SK-N-SH (cell line): ENCODE data around the gene LST1. TPM values are rescaled to one million over a fixed set of nuclear protein-coding genes. Genes with fewer than 3 reads are reported as not detected.

ENCODE experiments used
- CTCF ChIA-PET: fragments of 300-600, 350-600 bp; formaldehyde crosslinking; extraction: SDS; loops from one replicate; lab custom pipeline; 2021; lab: Yijun Ruan, JAX
- POLR2A ChIA-PET: fragments of 350-600 bp; sonication (Branson Sonifier 250); formaldehyde crosslinking; extraction: SDS; loops from one replicate; lab custom pipeline; 2020; ENCODE audit warnings: antibody characterized with exemption, inconsistent platforms; lab: Yijun Ruan, JAX
- DNase-seq: peaks from one replicate; pipeline ENCODE4 v3.0.0; 2012
- H2AFZ ChIP-seq: fragments of 200-600 bp; sonication (generic); 2 replicates; pipeline ENCODE4 v1.8.1; 2016; ENCODE audit warnings: antibody characterized with exemption, mild to moderate bottlenecking, low read depth
- H3F3A ChIP-seq: fragments of 200-600 bp; sonication (generic); replicated peaks from 2 replicates; pipeline ENCODE3; 2016; ENCODE audit warnings: antibody characterized with exemption, mild to moderate bottlenecking; ENCODE audit not compliant: insufficient read depth
- H3K27ac ChIP-seq, 2 experiments: fragments of 200-500 bp in 1 of 2; fragments of 200-600 bp in 1 of 2; sonication (Bioruptor generic) in 1 of 2; sonication (generic), shearing (Covaris generic) in 1 of 2; 2 replicates each; pipeline versions ENCODE4 v1.5.1 to v1.6.1; 2014 to 2016; ENCODE audit warnings: low read depth in 2 of 2, inconsistent platforms in 1 of 2, low read length in 1 of 2, mild to moderate bottlenecking in 1 of 2, mixed read lengths in 1 of 2
- H3K27me3 ChIP-seq: fragments of 200-600 bp; sonication (generic), shearing (Covaris generic); 2 replicates; pipeline ENCODE4 v1.6.1; 2016; ENCODE audit warnings: mixed run types; ENCODE audit not compliant: insufficient read depth
- H3K36me3 ChIP-seq, 2 experiments: fragments of 200-500 bp in 1 of 2; fragments of 200-600 bp in 1 of 2; sonication (Bioruptor generic) in 1 of 2; sonication (generic) in 1 of 2; replicated peaks in 1 of 2; 2 replicates each; pipeline versions ENCODE3 to v1.5.1; 2014 to 2016; ENCODE audit warnings: low read length in 1 of 2, mild to moderate bottlenecking in 1 of 2; ENCODE audit not compliant: insufficient read depth in 2 of 2, control insufficient read depth in 1 of 2
- H3K4me1 ChIP-seq, 2 experiments: fragments of 200-500 bp in 1 of 2; fragments of 200-600 bp in 1 of 2; sonication (Bioruptor generic) in 1 of 2; sonication (generic), shearing (Covaris generic) in 1 of 2; 2 replicates each; pipeline versions ENCODE4 v1.5.1 to v1.6.1; 2014 to 2016; ENCODE audit warnings: low read depth in 1 of 2, low read length in 1 of 2, mixed run types in 1 of 2; ENCODE audit not compliant: insufficient read depth in 2 of 2, control insufficient read depth in 1 of 2
- H3K4me2 ChIP-seq: fragments of 200-600 bp; sonication (generic), shearing (Covaris generic); 2 replicates; pipeline ENCODE4 v1.6.1; 2017; ENCODE audit warnings: mixed run types
- H3K4me3 ChIP-seq, 2 experiments: fragments of 200-500 bp in 1 of 2; fragments of 200-600 bp in 1 of 2; sonication (Bioruptor generic) in 1 of 2; sonication (generic), shearing (Covaris generic) in 1 of 2; 2 replicates each; pipeline versions ENCODE4 v1.5.1 to v1.8.1; 2014 to 2016; ENCODE audit warnings: low read depth in 2 of 2, inconsistent platforms in 1 of 2, low read length in 1 of 2, mild to moderate bottlenecking in 1 of 2, mixed read lengths in 1 of 2, moderate library complexity in 1 of 2
- H3K79me2 ChIP-seq: fragments of 200-600 bp; sonication (generic); 2 replicates; pipeline ENCODE4 v1.8.1; 2017; ENCODE audit warnings: mild to moderate bottlenecking; ENCODE audit not compliant: insufficient read depth
- H3K9ac ChIP-seq: fragments of 200-600 bp; sonication (generic); 2 replicates; pipeline ENCODE4 v1.6.1; 2017; ENCODE audit warnings: mixed run types
- H3K9me2 ChIP-seq: fragments of 200-600 bp; sonication (generic); 2 replicates; pipeline ENCODE4 v1.6.1; 2017; ENCODE audit warnings: mixed run types
- H3K9me3 ChIP-seq: fragments of 200-600 bp; sonication (generic); 2 replicates; pipeline ENCODE4 v1.6.1; 2017; ENCODE audit warnings: mixed run types, mild to moderate bottlenecking, moderate library complexity
- H4K20me1 ChIP-seq: fragments of 200-600 bp; sonication (generic); 2 replicates; pipeline ENCODE4 v1.6.1; 2017; ENCODE audit warnings: mild to moderate bottlenecking, mixed run types; ENCODE audit not compliant: insufficient read depth
- FOSL2 ChIP-seq: IDR thresholded peaks from 2 replicates; pipeline ENCODE4 v1.4.0; 2012; ENCODE audit warnings: low read depth, mild to moderate bottlenecking, moderate library complexity, borderline replicate concordance
- FOXJ3 ChIP-seq: sonication (generic); formaldehyde crosslinking; IDR thresholded peaks from 2 replicates; pipeline ENCODE4 v1.5.1; 2020; ENCODE audit warnings: mild to moderate bottlenecking, missing genetic modification reagents
- GABPA ChIP-seq: IDR thresholded peaks from 2 replicates; pipeline ENCODE4 v1.4.0; 2012; ENCODE audit warnings: low read depth, mild to moderate bottlenecking
- GATA2 ChIP-seq: sonication (generic); formaldehyde crosslinking; IDR thresholded peaks from 2 replicates; pipeline ENCODE4 v1.5.0; 2020; ENCODE audit warnings: mild to moderate bottlenecking, missing genetic modification reagents
- JUND ChIP-seq: IDR thresholded peaks from 2 replicates; pipeline ENCODE4 v1.4.0; 2012
- MXI1 ChIP-seq: IDR thresholded peaks from 2 replicates; pipeline ENCODE4 v1.6.1; 2012; ENCODE audit warnings: mild to moderate bottlenecking, low read depth, low read length, improper control_type of control experiment
- POLR2AphosphoS5 ChIP-seq: IDR thresholded peaks from 2 replicates; pipeline ENCODE4 v1.6.1; 2012; ENCODE audit warnings: low read depth, low read length
- RAD21 ChIP-seq: IDR thresholded peaks from 2 replicates; pipeline ENCODE4 v1.6.1; 2012; ENCODE audit warnings: mild to moderate bottlenecking, low read length
- RXRA ChIP-seq: IDR thresholded peaks from 2 replicates; pipeline ENCODE4 v1.4.0; 2012; ENCODE audit warnings: low read depth, mild to moderate bottlenecking, borderline replicate concordance
- TAF1 ChIP-seq: IDR thresholded peaks from 2 replicates; pipeline ENCODE4 v1.6.1; 2012; ENCODE audit warnings: low read depth, mild to moderate bottlenecking, low read length, moderate library complexity, borderline replicate concordance
- TCF12 ChIP-seq: IDR thresholded peaks from 2 replicates; pipeline ENCODE4 v1.4.0; 2012
- YY1 ChIP-seq: IDR thresholded peaks from 2 replicates; pipeline ENCODE4 v1.4.0; 2012; ENCODE audit warnings: low read depth, mild to moderate bottlenecking
- WGBS: methylation state at CpG from one replicate; pipeline ENCODE4 v1.1.6; 2017; ENCODE audit warnings: low lambda C conversion rate; 5-methylcytosine and 5-hydroxymethylcytosine counted together
- polyA plus RNA-seq, 3 experiments: library from polyadenylated mRNA; depleted of rRNA; stranded (reverse); fragments of >200 nt; gene quantifications; 2 replicates each; pipeline ENCODE4 v1.2.3, GENCODE V29; 2012
- TF ChIP-seq, protein P1 (sequence below): fragments of 150-350 bp; IDR thresholded peaks from 2 replicates; pipeline ENCODE4 v1.6.1; 2017; ENCODE audit warnings: antibody characterized with exemption, low read length, low read depth, borderline replicate concordance
- TF ChIP-seq, protein P2 (sequence below): IDR thresholded peaks from 2 replicates; pipeline ENCODE4 v1.4.0; 2012; ENCODE audit warnings: low read depth, borderline replicate concordance
- TF ChIP-seq, protein P3 (sequence below): IDR thresholded peaks from 2 replicates; pipeline ENCODE4 v1.6.1; 2012; ENCODE audit warnings: mild to moderate bottlenecking, low read depth, low read length, moderate library complexity
- TF ChIP-seq, protein P4 (sequence below): IDR thresholded peaks from 2 replicates; pipeline ENCODE4; 2012

Gene LST1
- polyA plus RNA-seq, 1 of the 3 experiments (the other 2 are of a cell fraction) = not detected

DNA sequence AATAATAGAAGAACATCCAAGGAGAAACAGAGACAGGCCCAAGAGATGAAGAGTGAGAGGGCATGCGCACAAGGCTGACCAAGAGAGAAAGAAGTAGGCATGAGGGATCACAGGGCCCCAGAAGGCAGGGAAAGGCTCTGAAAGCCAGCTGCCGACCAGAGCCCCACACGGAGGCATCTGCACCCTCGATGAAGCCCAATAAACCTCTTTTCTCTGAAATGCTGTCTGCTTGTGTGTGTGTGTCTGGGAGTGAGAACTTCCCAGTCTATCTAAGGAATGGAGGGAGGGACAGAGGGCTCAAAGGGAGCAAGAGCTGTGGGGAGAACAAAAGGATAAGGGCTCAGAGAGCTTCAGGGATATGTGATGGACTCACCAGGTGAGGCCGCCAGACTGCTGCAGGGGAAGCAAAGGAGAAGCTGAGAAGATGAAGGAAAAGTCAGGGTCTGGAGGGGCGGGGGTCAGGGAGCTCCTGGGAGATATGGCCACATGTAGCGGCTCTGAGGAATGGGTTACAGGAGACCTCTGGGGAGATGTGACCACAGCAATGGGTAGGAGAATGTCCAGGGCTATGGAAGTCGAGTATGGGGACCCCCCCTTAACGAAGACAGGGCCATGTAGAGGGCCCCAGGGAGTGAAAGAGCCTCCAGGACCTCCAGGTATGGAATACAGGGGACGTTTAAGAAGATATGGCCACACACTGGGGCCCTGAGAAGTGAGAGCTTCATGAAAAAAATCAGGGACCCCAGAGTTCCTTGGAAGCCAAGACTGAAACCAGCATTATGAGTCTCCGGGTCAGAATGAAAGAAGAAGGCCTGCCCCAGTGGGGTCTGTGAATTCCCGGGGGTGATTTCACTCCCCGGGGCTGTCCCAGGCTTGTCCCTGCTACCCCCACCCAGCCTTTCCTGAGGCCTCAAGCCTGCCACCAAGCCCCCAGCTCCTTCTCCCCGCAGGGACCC is 11.7 kb upstream of the LST1 start:
- no peak for DNase-seq
- Histone ChIP-seq H3K4me3 (no peak overlapping the region), H3K36me3 (no peaks in the 10 kb centered on the region), H3K27ac (no peak overlapping the region), H4K20me1 (no peaks in the 10 kb centered on the region), H3K4me2 (no peak overlapping the region), H2AFZ (no peak overlapping the region), H3K9ac (no peak overlapping the region), H3K27me3 (no peaks in the 10 kb centered on the region), H3K9me2 (no peaks in the 10 kb centered on the region), H3F3A (peaks cover 2% of the 10 kb centered on the region), H3K4me1 (no peaks in the 10 kb centered on the region; a peak in 1 of 4 replicates), H3K79me2 (no peaks in the 10 kb centered on the region), H3K9me3 (no peaks in the 10 kb centered on the region; the same call in 1 of the 2 replicates)
- WGBS = 65% methylated on average over 14 of the region's 14 CpGs
- ChIA-PET CTCF (interaction anchor here (0.9 to 17.6 kb wide), 7 partner anchors 9 to 66 kb away, joined by 3 to 312 read pairs (median 3); partner anchors contain the start of genes ATP6V1G2, LST1 and NFKBIL1), POLR2A (no interaction called here)
- TF ChIP-seq JUND (no peak), GABPA (no peak), RXRA (no peak), TCF12 (no peak), GATA2 (CRISPR knock-in tag) (no peak), MXI1 (no peak), RAD21 (no peak), FOSL2 (no peak), YY1 (no peak), POLR2AphosphoS5 (no peak), TAF1 (no peak)
- TF ChIP-seq, protein P1, sequence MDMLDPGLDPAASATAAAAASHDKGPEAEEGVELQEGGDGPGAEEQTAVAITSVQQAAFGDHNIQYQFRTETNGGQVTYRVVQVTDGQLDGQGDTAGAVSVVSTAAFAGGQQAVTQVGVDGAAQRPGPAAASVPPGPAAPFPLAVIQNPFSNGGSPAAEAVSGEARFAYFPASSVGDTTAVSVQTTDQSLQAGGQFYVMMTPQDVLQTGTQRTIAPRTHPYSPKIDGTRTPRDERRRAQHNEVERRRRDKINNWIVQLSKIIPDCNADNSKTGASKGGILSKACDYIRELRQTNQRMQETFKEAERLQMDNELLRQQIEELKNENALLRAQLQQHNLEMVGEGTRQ = no peak

DNA sequence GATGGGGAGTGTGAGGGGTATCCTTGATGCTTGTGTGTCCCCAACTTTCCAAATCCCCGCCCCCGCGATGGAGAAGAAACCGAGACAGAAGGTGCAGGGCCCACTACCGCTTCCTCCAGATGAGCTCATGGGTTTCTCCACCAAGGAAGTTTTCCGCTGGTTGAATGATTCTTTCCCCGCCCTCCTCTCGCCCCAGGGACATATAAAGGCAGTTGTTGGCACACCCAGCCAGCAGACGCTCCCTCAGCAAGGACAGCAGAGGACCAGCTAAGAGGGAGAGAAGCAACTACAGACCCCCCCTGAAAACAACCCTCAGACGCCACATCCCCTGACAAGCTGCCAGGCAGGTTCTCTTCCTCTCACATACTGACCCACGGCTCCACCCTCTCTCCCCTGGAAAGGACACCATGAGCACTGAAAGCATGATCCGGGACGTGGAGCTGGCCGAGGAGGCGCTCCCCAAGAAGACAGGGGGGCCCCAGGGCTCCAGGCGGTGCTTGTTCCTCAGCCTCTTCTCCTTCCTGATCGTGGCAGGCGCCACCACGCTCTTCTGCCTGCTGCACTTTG is 10.7 kb upstream of the LST1 start, which contains the start of gene TNF:
Gene TNF, plus strand, starts transcription at position 231 of the 567 bp plus-strand sequence. Its CDS starts 177 bp downstream, at position 408.
- Histone ChIP-seq H3K79me2 (no peaks in the 10 kb centered on the region), H3F3A (peaks cover under 1% of the 10 kb centered on the region), H2AFZ (no peak within 1 kb of the TSS), H3K4me2 (no peak within 1 kb of the TSS), H4K20me1 (no peaks in the 10 kb centered on the region), H3K27ac (no peak within 1 kb of the TSS), H3K9me2 (no peaks in the 10 kb centered on the region), H3K4me1 (peaks cover 0 to 2% of the 10 kb centered on the region in 2 experiments; a peak in 1 of 4 replicates), H3K9me3 (no peaks in the 10 kb centered on the region; the same call in 1 of the 2 replicates), H3K27me3 (no peaks in the 10 kb centered on the region)
- POLR2A ChIA-PET = no interaction called here
- WGBS = 81% methylated on average over 11 of the region's 19 CpGs
- CTCF ChIA-PET = interaction anchor here (1.2 to 17.6 kb wide), 4 partner anchors 10 to 28 kb away, joined by 3 to 312 read pairs (median 14); partner anchors contain the start of genes ATP6V1G2, LST1 and NFKBIL1
- DNase-seq = no peak
- TF ChIP-seq, protein P2, sequence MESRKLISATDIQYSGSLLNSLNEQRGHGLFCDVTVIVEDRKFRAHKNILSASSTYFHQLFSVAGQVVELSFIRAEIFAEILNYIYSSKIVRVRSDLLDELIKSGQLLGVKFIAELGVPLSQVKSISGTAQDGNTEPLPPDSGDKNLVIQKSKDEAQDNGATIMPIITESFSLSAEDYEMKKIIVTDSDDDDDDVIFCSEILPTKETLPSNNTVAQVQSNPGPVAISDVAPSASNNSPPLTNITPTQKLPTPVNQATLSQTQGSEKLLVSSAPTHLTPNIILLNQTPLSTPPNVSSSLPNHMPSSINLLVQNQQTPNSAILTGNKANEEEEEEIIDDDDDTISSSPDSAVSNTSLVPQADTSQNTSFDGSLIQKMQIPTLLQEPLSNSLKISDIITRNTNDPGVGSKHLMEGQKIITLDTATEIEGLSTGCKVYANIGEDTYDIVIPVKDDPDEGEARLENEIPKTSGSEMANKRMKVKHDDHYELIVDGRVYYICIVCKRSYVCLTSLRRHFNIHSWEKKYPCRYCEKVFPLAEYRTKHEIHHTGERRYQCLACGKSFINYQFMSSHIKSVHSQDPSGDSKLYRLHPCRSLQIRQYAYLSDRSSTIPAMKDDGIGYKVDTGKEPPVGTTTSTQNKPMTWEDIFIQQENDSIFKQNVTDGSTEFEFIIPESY = no peak
- TF ChIP-seq, protein P3, sequence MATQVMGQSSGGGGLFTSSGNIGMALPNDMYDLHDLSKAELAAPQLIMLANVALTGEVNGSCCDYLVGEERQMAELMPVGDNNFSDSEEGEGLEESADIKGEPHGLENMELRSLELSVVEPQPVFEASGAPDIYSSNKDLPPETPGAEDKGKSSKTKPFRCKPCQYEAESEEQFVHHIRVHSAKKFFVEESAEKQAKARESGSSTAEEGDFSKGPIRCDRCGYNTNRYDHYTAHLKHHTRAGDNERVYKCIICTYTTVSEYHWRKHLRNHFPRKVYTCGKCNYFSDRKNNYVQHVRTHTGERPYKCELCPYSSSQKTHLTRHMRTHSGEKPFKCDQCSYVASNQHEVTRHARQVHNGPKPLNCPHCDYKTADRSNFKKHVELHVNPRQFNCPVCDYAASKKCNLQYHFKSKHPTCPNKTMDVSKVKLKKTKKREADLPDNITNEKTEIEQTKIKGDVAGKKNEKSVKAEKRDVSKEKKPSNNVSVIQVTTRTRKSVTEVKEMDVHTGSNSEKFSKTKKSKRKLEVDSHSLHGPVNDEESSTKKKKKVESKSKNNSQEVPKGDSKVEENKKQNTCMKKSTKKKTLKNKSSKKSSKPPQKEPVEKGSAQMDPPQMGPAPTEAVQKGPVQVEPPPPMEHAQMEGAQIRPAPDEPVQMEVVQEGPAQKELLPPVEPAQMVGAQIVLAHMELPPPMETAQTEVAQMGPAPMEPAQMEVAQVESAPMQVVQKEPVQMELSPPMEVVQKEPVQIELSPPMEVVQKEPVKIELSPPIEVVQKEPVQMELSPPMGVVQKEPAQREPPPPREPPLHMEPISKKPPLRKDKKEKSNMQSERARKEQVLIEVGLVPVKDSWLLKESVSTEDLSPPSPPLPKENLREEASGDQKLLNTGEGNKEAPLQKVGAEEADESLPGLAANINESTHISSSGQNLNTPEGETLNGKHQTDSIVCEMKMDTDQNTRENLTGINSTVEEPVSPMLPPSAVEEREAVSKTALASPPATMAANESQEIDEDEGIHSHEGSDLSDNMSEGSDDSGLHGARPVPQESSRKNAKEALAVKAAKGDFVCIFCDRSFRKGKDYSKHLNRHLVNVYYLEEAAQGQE = no peak
- TF ChIP-seq FOXJ3 = no peak
- TF ChIP-seq, protein P4, sequence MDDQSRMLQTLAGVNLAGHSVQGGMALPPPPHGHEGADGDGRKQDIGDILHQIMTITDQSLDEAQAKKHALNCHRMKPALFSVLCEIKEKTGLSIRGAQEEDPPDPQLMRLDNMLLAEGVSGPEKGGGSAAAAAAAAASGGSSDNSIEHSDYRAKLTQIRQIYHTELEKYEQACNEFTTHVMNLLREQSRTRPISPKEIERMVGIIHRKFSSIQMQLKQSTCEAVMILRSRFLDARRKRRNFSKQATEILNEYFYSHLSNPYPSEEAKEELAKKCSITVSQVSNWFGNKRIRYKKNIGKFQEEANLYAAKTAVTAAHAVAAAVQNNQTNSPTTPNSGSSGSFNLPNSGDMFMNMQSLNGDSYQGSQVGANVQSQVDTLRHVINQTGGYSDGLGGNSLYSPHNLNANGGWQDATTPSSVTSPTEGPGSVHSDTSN = no peak
- TF ChIP-seq, all 33 proteins: peak for 0
- Histone ChIP-seq H3K4me3 (no peak within 1 kb of the TSS), H3K36me3 (no peaks in the 10 kb centered on the region), H3K9ac (no peak within 1 kb of the TSS)
